UCSD-AML1 (cell line): Measurements from ENCODE around the gene CMTR1.

Experiments used
- DNase-seq: peaks from one replicate; lab custom pipeline; 2025; ENCODE audit not compliant: unreplicated experiment; lab: John Stamatoyannopoulos, UW

CMTR1 gene

DNA sequence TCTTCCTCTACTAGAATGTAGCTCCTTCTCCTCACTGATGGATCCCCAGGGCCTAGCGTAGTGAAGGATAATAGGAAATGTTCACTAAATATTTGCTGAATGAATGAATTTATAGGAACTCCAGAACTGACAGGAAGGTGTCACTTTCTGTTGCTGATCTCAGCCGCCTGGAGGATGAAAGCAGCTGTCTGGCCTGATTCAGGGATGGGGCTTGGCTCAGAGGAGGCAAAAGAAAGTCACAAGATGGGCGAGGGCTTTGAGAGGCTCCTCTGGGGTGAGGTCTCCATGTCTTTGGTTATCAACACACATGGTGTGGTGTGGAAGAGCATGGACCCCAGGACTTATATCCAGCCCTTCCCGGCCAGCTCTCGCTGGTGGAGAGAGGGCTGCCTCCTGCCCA, 78.2 kb downstream of the CMTR1 start:
- DNase-seq: no peak

DNA sequence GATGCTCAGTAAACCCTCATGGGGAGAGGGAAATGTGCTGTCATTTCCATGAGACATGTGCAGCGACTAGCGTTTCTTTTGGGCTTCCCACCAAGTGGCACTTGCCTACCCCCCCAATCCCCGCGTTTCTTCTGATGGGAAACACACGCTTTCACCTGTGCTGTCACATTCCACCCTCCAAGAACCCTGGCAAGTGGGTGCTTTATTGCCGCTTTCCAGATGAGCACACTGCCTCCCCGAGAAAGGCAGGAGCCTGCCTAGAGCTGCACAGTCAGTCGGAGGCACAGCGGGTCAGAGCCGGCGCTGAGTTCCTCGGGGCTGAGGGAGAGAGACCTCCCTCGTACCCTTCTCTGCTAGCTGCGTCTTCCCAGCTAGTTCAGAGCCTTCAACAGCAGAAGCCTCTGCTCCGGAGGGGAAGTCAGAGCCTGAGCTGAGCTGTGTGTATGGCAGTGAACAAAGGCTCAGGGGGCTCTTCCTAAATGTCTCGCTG, 78.9 kb downstream of the CMTR1 start:
- no peak for DNase-seq

DNA sequence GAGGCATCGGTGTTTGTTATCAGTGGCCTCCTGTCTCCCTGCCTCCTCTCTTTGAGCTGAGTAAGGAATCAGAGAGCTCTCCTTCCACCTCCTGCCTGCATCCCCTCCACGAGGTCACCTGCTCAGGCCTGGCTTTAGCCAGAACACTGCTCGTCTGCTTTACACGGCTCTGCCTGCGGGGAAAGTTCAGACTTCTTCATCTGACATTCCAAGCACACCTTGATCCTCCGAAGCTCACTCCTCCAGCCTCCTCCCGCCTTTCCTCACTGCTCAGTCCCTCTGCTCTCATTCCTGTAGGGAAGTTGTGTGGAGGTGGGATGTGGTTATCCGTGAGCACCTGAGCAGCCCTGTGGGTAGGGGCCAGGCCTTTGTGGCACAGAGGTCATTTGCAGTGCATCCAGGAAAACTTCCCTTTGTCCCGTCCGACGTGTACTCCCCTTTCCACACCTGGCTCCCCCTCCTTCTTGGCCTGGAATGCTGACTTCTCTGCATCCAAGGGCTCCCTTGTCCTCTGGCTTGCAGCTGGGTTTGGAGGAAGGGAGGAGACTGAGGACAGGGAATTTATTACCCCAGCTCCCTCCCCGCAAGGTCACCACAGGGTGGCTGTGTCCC, 79.5 kb downstream of the CMTR1 start:
- DNase-seq: no peak

DNA sequence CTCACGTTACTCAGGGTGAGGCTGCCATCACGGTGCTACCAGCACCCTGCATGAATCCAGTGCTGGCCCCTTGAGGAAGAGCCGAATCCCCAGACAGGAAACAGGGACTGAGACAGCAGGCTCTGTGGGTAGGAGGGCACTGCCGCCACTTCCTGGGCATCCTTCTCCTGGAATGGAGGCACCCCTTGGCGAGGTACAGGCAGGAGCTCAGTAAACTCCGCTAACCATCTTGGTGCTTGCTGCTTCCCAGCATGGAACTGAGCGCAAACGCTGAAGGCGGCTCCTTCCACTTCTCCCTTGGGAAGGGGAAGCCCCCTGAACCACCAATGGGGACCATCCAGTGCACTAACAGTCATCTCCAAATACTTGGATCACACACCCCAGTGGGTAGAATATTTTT, 80.1 kb downstream of the CMTR1 start:
- DNase-seq: no peak

DNA sequence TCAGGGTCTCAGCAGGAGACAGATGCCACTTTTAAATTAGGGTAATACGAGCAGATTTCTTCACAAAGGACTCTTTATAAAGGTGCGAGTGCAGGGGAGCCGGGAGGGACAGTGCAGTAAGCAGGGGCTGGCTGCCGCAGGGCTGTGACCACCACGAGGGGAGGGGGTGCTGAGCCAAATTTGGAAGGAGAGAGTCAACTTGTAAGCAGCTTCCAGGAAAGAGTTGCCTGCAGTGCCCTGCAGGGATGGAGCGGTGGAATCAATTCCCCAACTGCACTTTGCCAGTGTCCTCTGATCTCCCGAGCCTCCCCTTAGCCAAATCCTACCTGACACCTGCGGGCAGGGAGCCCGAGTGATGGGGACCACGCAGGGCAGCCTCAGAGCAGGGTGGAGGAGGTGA, 80.6 kb downstream of the CMTR1 start:
- no peak for DNase-seq

DNA sequence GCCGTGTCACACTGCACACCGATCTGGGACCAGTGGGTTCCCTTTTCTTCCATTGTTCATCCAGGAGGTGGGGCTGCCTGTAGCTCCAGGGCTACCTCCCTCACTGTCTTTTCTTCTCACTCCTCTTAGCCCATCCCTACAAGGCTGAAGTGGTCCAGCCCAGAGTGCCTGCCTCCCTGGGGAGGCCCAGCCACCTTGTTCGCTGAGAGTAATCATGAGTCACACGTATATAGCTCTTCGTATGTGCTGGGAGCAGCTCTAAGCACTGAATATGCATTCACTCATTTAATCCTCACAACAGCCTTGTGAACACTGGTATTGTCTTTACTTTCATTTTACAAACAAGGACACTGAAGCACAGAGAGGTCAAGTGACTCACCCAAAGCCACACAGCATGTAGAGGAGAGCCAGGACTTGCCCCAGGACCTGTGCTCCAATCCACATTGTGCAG, 81.3 kb downstream of the CMTR1 start:
- DNase-seq: no peak

DNA sequence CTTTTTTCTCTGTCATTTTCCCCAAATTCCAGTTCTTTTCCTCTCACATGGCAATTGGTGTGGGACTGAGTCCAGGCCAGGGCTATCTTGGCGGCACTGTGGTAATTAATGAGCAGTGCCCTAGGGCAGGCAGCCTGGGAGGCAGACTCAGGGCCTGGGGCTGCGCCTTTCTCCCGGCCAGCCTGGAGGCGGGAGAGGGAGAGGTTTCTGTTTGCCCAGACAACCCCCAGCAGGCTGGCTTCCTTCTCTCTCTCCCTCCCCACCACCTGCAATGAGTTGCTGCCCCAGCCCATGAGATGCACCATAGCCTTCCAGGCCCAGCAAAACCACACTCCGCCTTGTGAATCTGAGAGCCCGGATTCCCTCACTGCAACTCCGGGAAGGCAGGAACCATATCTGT, 81.8 kb downstream of the CMTR1 start:
- no peak for DNase-seq

DNA sequence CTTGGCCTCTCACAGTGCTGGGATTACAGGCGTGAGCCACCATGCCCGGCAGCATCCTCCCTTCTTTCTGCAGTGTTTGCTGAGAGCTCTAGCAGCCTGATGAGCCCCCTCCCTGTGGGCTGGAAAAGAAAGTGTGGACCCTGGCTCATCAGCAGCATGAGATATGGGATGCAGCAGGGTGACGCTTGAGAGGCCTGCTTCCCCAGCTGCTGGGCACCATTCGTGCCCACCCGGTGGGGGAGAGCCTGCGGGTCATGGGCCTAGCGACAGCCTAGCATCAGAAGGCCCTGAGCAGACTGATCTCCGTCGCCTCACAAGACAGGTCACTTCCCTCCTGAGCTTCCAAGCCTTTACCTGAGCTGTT, 82.7 kb downstream of the CMTR1 start:
- no peak for DNase-seq

DNA sequence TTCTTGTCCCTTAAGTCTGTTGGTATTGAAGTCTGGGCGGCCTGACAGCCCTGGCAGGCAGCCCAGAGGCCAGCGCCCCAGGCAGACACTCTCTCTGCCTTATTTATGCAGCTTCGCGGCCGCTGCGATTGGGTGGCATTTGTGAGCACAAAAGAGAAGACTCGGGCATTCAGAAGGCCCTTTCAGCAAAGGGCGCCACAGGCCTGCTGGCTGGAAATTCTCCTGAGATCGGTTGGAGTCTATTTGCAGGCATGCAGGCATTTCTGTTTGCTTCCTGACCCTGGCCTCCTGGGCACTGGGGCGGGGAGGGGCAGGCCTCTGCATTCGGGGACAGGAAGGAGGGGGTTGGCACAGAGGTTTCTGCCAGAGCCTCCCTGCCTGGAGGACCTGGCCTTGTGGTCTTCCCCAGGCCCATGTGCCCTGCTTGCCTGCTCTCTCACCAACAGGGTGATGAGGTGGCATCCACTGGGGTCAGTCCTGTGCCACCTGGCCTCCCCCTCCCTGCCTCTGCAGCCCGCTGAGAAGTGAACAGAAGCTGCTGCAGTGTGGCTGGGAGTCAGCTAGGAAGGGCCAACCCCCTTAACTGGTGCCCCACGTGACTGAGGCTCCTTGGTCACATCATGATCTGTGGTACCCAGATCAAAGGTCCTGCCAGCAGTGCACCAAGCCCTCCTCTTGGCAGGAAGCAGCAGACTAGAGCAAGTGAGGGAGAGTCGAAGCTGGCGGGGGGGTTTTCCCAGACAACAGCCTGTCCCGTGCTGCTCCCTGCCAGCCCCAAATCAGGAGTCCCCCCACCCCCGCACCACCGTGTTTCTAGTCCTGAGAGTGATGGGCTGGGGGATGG, 83.3 kb downstream of the CMTR1 start:
- DNase-seq: peak; percentile 70

DNA sequence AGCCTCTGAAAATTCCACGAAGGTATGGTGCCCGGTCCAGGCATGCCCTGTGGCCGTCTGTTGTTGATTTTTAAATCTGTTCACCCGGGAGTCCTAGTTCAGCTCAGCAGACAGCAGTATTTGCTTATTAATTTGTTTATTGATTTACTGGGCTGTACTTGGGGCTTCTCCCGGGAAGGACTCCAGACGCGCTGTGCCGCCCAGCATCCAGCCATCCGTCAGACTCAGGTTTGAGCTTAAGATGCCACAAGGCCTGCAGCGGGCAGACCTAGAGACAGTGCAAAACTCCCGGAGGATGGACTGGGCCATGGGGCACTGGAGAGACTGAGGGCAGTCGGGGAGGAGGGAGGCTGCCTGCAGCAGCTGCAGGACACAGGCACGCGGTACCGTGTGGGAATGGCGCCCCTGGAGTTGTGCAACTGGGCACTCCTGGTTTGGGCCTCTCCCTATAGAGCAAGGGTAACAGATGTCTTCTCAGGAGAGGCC, 83.9 kb downstream of the CMTR1 start:
- DNase-seq: no peak

DNA sequence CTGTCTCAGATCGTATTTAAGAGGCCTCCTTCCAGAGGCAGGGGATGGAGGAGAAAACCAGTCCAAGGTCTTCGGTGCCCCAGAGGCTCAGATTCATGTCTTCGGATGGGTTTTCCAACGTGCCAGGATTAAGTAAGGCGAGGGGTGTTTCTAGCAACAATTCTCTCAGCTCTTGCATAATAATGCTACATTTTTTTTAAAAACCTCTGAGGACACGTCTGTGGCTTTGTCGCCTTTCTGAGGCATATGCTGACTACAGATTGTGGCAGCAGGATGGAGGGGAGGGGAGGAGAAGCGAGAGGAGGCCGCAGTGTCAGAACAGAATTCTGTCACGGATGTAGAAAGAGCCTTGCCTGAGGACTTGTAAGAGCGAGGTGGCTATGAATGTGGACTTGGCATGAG, 84.4 kb downstream of the CMTR1 start:
- DNase-seq: peak; percentile 65

DNA sequence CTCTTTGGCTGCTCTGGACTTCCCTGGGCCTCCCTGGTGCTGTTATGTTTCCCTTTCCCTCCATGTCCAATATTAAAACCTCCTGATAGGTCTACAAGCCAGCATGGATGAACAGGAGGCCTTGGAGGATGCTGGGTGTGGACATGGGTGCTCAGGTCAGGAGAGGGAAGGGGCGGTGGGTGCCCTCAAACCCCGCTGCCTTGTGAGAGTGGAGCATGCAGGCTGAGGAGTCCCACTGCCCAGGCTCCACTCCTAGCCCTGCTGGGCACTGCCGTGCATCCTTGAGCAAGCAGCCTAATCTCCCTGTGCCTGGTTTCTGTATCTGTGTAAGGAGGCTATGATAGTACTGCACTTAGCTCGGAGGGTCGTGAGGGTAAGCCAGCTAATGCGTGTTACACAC, 85.1 kb downstream of the CMTR1 start:
- DNase-seq: no peak

DNA sequence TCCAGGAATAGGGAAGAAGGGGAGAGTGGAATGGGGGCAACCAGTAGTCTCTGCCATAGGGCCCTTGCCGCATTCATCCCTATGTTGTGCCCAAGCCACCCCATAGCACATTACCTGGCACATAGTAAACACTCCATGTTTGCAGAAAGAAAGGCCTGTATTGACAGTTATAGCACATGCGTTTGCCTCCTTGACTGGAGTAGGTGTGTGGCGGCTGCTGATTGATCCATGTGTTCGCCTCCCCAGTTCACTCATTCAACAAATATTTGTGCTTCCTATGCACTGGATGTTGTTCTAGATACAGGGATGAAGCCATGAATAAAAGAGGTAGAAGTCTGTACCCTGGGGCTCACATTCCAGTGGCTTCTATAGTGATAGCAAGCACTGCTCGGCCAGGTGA, 86.4 kb downstream of the CMTR1 start:
- no peak for DNase-seq

DNA sequence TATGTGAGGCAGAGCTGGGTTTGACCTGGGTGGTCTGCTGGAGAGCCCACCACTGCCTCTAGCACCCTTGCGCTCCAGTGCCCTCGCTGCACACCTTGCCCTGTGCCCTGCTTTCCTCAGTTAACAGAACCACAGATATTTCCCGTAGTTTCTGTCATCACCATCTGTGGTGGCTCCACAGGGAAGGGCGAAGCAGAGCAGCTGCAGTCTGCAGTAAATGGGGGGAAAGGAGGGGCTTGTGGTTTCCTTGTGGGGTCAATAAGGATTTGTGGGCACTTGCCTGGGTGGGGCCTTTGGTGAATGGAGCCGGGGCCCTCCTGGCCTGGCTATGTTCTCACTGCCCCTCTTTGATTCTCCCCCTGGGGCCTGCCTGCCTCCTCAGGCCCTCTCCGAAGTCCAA, 87.9 kb downstream of the CMTR1 start:
- no peak for DNase-seq

DNA sequence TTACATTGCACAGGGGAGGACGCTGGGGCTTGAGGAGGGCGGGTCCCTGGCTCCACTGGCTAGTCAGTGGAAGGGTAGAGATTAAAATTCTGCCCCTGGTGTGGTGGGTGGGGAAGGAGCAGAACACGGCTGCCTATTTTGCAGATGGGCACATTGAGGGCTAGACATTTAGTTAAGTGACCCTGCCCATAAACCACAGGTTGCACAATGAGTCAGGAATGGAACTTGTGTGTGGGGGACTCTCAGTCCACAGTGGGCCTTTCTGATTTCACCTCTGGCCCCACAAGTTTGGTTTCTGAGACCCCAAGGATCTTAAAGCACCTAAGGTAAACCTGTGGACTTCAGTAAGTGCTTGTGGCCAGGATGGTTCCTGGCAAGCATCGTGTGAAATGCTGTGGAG, 88.7 kb downstream of the CMTR1 start:
- DNase-seq: no peak

DNA sequence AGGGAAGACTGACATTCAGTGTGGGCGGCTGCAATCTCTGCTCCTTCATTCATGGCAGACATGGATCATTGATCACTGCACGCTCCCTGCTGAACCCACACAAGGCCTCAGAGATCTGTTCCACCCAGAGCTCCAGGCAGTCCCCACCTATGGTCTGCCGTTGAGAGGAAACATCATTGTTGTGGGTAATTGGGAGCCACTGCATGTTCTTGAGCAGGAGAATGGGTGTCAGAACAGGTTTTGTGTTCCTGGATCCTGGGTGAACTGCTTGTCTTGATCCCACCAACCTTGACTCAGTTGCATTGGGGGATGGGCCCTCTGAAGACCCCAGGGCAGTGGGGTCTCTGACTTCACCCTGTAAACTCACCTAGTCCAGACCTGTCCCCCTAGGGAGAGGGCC, 89.8 kb downstream of the CMTR1 start:
- no peak for DNase-seq

DNA sequence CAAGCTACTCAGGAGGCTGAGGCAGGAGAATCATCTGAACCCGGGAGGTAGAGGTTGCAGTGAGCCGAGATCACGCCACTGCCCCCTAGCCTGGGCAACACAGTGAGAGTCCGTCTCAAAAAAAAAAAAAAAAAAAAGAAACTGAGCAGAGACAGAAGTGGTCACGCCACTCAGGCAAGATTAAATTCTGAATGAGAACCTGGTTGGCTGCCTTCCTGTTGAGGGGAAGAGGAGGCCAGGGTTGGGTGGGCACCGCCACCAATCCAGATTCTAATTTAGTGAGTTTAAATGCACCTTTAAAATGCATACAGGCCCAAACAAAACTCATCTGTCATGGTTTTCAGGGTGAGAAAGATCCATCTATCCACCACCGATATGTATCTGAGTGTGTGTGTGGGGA, 90.4 kb downstream of the CMTR1 start:
- no peak for DNase-seq

DNA sequence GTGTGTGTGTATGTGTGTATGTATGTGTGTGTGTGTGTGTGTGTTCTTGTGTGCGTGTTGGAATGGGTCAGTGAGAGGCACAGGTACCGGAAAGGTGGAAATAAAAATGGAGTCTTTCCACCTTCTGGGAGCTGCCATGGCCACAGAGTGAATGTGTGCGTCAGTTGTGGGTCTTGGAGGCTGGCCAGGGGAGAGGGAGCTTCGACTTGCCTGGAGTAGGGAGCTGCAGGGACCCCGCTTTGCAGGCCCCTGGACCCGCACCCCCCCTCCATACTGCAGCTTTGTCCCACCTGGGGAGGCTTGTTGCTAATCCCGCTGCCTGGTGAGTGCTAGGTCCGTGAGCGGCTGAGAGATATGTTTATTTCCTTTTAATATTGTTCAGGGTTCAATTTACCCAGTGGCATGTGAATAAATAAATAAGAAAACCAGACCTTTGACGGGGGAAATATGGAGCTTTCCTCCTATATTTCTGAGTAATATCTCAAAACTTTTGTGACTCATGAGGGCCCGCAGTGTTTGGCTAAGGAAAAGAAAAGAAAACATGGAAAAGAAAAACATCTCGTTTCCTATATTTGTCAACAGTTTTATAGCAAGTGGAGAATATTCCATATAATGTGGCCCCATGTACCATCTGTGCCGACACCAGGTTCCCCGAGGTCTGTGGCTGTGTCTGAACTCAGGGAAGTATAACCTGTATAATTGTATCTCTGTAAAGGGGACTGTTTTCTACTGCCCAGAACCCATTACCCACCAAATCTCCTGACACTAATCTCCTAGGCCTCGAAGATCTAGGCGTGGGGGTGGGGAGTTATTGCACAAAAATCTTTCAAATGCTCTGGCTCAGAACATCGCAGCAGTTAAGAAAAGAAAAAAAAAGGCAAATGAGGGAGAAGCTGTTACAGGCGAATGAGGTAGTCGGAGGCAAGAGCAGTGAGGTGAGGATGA, 91.3 kb downstream of the CMTR1 start:
- no peak for DNase-seq

DNA sequence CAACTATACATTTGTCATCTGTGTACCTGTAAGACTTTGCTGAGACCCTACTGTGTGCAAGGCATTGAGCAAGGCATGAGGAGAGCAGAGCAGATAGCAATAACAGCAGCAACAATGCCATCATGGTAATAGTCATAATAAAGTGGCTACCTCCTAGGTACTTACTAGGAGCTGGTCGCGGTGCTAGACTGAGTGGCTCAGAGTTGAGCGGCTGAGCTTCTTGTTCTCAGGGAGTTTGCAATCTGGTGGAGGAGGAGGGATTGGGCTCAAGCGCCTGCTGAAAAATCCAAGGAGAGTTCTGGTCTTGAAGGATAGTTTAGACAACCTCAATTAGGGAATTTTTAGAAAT, 91.9 kb downstream of the CMTR1 start:
- no peak for DNase-seq

DNA sequence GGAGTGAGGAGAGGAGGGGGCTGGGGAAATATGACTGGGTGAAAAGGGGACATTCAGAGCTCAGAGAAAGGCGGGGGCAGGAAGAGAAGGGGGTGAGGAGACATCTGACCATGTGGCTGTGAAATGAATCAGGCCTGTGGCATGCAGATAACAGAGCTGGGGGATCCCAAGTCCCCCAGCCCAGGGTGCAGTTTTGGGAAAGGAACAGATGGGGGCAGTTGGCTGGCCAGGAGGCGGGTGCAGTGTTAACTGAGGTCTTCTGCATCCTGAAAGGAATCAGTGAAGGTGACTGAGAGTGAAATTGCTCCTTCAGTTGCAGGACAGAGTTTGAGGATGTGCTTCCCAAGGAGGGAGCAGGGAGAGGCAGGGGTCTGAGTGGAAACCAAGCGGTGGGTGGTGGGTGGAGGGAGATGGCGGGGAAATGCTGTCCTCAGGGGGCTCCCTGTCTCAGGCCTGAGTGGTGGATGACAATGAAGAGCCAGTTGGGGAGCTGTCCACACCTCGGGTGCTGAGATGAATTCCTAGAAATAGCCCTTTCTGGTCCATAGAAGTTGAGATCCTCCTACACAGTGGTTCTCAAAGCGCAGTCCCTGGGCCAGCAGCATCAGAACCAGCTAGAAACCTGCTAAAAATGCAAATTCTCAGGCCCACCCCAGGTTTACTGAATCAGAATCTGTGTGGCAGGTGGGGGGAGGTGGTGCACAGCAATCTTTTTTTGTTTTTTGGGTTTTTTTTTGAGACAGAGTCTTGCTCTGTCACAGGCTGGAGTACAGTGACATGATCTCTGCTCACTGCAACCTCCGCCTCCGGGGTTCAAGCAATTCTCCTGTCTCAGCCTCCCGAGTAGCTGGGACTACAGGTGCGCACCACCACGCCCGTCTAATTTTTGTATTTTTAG, 92.7 kb downstream of the CMTR1 start:
- DNase-seq: no peak

DNA sequence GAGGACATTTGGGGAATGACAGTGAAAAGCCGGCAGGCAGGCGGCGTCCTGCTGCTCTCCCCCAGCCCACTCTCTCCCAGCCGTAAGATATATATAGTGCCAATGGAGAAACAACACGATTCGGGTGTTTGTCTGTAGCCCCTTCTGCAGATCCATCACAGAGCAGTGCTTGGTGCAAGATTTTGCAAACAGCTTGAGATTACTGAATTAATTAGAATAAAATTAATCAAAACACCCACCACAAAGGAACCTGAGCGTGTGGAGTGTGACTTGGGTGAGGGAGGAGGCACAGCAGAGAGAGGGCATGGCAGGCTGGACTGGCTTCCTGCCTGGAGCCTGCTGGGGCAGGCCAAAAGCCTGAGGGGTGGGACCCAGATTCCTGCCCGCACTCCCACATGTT, 95.5 kb downstream of the CMTR1 start:
- no peak for DNase-seq
